RWPE1 (cell line): ENCODE data around the gene SHROOM3.

Experiments used
- CTCF ChIA-PET: fragments of 350-600 bp; sonication (Branson Sonifier 250); formaldehyde crosslinking; extraction: SDS; loops from one replicate; lab custom pipeline; 2021; lab: Yijun Ruan, JAX
- POLR2A ChIA-PET: fragments of 400-600 bp; formaldehyde crosslinking; extraction: SDS; loops from one replicate; lab custom pipeline; 2020; ENCODE audit warnings: antibody characterized with exemption; ENCODE audit not compliant: low non-redundant PET; lab: Yijun Ruan, JAX
- DNase-seq: peaks from one replicate; pipeline ENCODE4 v3.0.0; 2012; ENCODE audit warnings: low spot score
- H3K27ac ChIP-seq: fragments of 450-650 bp; 2 replicates; pipeline ENCODE4 v1.5.1; 2017
- TF ChIP-seq, protein P1 (sequence below): fragments of 450-650 bp; conservative IDR thresholded peaks from 2 replicates; pipeline ENCODE4 v1.5.1; 2017; ENCODE audit warnings: low read depth, mild to moderate bottlenecking

SHROOM3 gene

DNA sequence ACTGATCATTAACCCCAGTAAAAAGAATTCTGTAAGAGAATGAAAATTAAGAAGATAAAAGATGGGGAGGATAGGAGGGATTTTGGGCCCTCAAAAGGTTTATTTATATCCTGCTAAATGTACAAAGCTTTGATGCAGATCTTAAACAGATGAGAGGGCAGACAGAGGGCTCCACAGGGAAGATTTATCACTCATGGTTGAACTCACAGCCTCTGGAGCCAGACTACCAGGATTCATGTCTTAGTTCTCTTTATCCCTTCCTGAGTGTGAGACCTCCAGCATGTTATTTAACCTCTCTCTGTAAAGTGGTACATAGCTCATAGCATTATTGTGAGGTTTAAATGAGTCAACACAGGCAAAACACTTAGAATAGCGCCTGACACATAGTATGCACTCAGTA lies 388.5 kb downstream of the SHROOM3 start:
- CTCF ChIA-PET = interaction anchor here (0.7 kb wide), 1 partner anchor 1868 kb away, joined by 4 read pairs; no protein-coding TSS in a partner anchor
- POLR2A ChIA-PET = interaction anchor here (0.6 kb wide), 1 partner anchor 256 kb away, joined by 3 read pairs; no protein-coding TSS in a partner anchor
- TF ChIP-seq, protein P1, sequence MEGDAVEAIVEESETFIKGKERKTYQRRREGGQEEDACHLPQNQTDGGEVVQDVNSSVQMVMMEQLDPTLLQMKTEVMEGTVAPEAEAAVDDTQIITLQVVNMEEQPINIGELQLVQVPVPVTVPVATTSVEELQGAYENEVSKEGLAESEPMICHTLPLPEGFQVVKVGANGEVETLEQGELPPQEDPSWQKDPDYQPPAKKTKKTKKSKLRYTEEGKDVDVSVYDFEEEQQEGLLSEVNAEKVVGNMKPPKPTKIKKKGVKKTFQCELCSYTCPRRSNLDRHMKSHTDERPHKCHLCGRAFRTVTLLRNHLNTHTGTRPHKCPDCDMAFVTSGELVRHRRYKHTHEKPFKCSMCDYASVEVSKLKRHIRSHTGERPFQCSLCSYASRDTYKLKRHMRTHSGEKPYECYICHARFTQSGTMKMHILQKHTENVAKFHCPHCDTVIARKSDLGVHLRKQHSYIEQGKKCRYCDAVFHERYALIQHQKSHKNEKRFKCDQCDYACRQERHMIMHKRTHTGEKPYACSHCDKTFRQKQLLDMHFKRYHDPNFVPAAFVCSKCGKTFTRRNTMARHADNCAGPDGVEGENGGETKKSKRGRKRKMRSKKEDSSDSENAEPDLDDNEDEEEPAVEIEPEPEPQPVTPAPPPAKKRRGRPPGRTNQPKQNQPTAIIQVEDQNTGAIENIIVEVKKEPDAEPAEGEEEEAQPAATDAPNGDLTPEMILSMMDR = no peak
- DNase-seq = no peak
- H3K27ac ChIP-seq = no peak overlapping the region

DNA sequence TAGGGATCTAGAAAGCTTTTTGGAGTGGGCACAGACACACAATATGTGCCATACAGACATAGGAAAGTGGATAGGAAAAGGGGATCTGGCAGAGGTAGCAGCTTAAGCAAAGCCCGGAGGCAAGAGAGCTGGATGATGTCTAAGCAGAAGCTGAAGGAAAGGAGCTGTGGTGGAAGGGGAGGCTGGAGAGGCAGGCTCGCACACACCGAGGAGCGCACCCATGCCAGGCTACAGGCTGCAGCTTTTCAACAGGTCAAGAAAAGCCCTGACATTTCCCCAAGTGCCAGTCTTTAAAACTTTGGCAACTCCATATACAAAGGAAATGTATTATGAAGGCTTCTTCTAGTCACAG lies 395.6 kb downstream of the SHROOM3 start:
- CTCF ChIA-PET = no interaction called here
- DNase-seq = no peak
- TF ChIP-seq, protein P1 = no peak
- peak overlapping the region; percentile 47; the same call in 1 of the 2 replicates for H3K27ac ChIP-seq
- POLR2A ChIA-PET = no interaction called here

DNA sequence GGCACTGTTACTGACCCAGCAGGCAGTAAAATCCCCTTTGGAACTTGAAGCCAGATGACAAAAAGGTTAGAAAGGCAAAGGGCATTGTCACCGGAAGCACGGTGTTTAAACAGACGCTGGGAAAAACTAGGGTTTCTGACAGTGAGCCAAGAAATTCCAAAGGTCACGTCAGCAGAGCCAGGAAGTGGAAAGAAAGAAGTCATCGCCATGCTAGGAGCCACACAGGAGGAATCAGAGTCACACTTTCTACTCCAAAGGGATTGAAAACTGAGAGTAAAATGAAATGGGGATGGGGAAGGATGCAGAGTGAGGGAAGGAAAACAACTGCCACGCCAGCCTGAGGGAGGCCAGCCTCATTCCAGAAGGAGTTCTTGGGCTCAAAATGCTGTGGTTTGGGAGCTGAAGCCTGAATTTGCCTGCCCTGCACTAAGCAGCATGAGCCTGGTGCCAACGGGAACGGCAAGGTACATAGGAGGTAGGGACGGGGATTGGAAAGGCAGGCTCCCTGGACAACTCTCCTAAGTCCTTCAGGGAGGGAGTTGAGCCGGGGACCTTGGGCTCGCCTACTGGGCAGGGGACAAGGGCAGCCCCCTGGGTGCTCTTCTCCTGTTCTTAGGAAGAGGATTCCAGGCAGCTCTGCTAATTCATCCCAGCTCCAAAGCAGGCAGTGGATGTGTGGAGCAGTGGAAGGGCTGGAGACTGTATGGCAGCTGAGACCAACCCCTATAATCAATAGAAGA lies 396.1 kb downstream of the SHROOM3 start:
- POLR2A ChIA-PET = no interaction called here
- TF ChIP-seq, protein P1 = no peak
- CTCF ChIA-PET = no interaction called here
- H3K27ac ChIP-seq = peak overlapping the region; percentile 47; the same call in 1 of the 2 replicates
- peak; percentile 47 for DNase-seq

DNA sequence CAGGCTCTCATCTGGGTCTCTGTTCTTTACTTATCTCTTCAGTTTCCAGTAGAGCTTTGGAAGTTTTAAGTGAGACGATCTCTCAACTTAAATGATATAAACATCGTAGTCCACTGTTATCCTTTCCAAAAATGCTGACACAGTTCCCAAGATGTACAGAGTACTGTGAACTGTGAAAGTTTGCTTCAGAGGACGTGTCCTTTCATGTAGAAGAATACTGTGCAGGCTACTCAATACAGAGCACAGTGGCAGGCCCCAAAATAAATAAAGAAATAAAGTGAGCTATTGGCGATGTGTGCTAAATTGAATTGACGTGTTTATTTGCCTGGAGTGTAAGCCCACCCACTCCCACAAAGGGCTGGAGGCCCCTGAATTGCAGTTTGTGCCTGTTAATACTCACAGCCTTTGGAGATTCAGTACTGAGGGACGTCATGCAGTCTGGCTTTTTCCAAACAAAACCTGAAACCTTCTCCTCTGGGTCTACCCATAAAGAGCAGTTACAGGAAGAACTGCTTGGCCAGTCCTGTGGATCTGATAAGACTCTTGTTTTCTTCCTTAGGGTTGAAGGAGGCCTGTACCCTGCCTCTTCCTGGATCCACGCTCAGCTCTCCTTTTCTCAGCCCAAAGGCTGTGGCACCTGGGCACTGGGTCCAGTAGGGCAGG lies 396.8 kb downstream of the SHROOM3 start:
- no peak overlapping the region for H3K27ac ChIP-seq
- TF ChIP-seq, protein P1 = no peak
- ChIA-PET CTCF (interaction anchor here (1.0 kb wide), 1 partner anchor 10 kb away, joined by 3 read pairs; no protein-coding TSS in a partner anchor), POLR2A (no interaction called here)
- no peak for DNase-seq
